Neural cell (in vitro differentiated cells): ENCODE measurements around the gene PTPRC. TPM values are rescaled to one million over a fixed set of nuclear protein-coding genes. Genes with fewer than 3 reads are reported as not detected.

Experiments used
- H2AFZ ChIP-seq: fragments of 200-600, 300-800 bp; sonication (generic), shearing (Covaris generic); 2 replicates; pipeline ENCODE4 v1.6.0; 2014; ENCODE audit warnings: low read depth, mild to moderate bottlenecking, antibody characterized with exemption, low read length, moderate library complexity
- H3F3A ChIP-seq: fragments of 200-600 bp; shearing (Covaris generic); 2 replicates; pipeline ENCODE4 v1.6.1; 2016; ENCODE audit warnings: mild to moderate bottlenecking, moderate library complexity, mixed read lengths, antibody characterized with exemption, low read length; ENCODE audit not compliant: insufficient read depth, poor library complexity, severe bottlenecking
- H3K27ac ChIP-seq: fragments of 200-600, 300-800 bp; sonication (generic), shearing (Covaris generic); 2 replicates; pipeline ENCODE4 v1.5.1; 2014; ENCODE audit warnings: mild to moderate bottlenecking, low read length, moderate library complexity
- H3K27me3 ChIP-seq: fragments of 300-800, 200-600 bp; sonication (generic), shearing (Covaris generic); 2 replicates; pipeline ENCODE4 v1.6.0; 2014; ENCODE audit warnings: mild to moderate bottlenecking, low read depth, low read length, moderate library complexity; ENCODE audit not compliant: insufficient read depth
- H3K36me3 ChIP-seq: fragments of 300-800, 200-600 bp; sonication (generic), shearing (Covaris generic); 2 replicates; pipeline ENCODE4 v1.5.1; 2014; ENCODE audit warnings: mild to moderate bottlenecking, antibody characterized with exemption, low read length, moderate library complexity; ENCODE audit not compliant: insufficient read depth
- H3K4me2 ChIP-seq: fragments of 300-800, 200-600 bp; sonication (generic), shearing (Covaris generic); 2 replicates; pipeline ENCODE4 v1.6.0; 2014; ENCODE audit warnings: mild to moderate bottlenecking, low read length
- H3K4me3 ChIP-seq: fragments of 300-800, 200-600 bp; sonication (generic), shearing (Covaris generic); 2 replicates; pipeline ENCODE4 v1.5.1; 2014; ENCODE audit warnings: mild to moderate bottlenecking, low read length, moderate library complexity
- H3K79me2 ChIP-seq: fragments of 200-600 bp; shearing (Covaris generic); replicated peaks from 2 replicates; pipeline ENCODE4 v1.6.0; 2014; ENCODE audit warnings: mild to moderate bottlenecking, low read length, moderate library complexity; ENCODE audit not compliant: insufficient read depth
- H3K9ac ChIP-seq: fragments of 300-800, 200-600 bp; sonication (generic), shearing (Covaris generic); 2 replicates; pipeline ENCODE4 v1.6.1; 2016; ENCODE audit warnings: mild to moderate bottlenecking, low read length, mixed read lengths
- H3K9me2 ChIP-seq: fragments of 200-600 bp; shearing (Covaris generic); 2 replicates; pipeline ENCODE4 v1.6.1; 2016; ENCODE audit warnings: mild to moderate bottlenecking, low read length, mixed read lengths; ENCODE audit not compliant: insufficient read depth
- H3K9me3 ChIP-seq: fragments of 200-600, 300-800 bp; sonication (generic), shearing (Covaris generic); 2 replicates; pipeline ENCODE4 v1.6.1; 2016; ENCODE audit warnings: mild to moderate bottlenecking, mixed run types, low read length, moderate library complexity, mixed read lengths
- H4K20me1 ChIP-seq: fragments of 200-600 bp; shearing (Covaris generic); 2 replicates; pipeline ENCODE4 v1.6.1; 2016; ENCODE audit warnings: mild to moderate bottlenecking, mixed run types; ENCODE audit not compliant: insufficient read depth
- CTCF ChIP-seq: fragments of 450-650 bp; IDR thresholded peaks from 2 replicates; pipeline ENCODE4 v1.5.1; 2014; ENCODE audit warnings: antibody characterized with exemption, mild to moderate bottlenecking, moderate library complexity; ENCODE audit not compliant: poor library complexity, severe bottlenecking
- EP300 ChIP-seq: fragments of 450-650 bp; conservative IDR thresholded peaks from 2 replicates; pipeline ENCODE4 v1.6.1; 2014; ENCODE audit warnings: antibody characterized with exemption, mild to moderate bottlenecking, moderate library complexity; ENCODE audit not compliant: poor library complexity, severe bottlenecking
- MXI1 ChIP-seq: fragments of 450-650 bp; conservative IDR thresholded peaks from 2 replicates; pipeline ENCODE4 v1.6.1; 2014; ENCODE audit warnings: antibody characterized with exemption, mild to moderate bottlenecking; ENCODE audit not compliant: poor library complexity, severe bottlenecking
- POLR2AphosphoS5 ChIP-seq: IDR thresholded peaks from 2 replicates; pipeline ENCODE4 v1.6.1; 2012
- RAD21 ChIP-seq: fragments of 450-650 bp; conservative IDR thresholded peaks from 2 replicates; pipeline ENCODE4 v1.6.1; 2014; ENCODE audit warnings: antibody characterized with exemption, mild to moderate bottlenecking, moderate library complexity
- REST ChIP-seq: IDR thresholded peaks from 2 replicates; pipeline ENCODE4 v1.6.1; 2012; ENCODE audit warnings: borderline replicate concordance
- SMC3 ChIP-seq: fragments of 450-650 bp; conservative IDR thresholded peaks from 2 replicates; pipeline ENCODE4 v1.6.1; 2014; ENCODE audit warnings: antibody characterized with exemption, mild to moderate bottlenecking, moderate library complexity; ENCODE audit not compliant: poor library complexity
- TAF1 ChIP-seq: IDR thresholded peaks from 2 replicates; pipeline ENCODE4 v1.6.1; 2012; ENCODE audit warnings: low read depth
- polyA plus RNA-seq: library from polyadenylated mRNA; depleted of rRNA; stranded (reverse); fragments of >200 nt; gene quantifications from 2 replicates; pipeline ENCODE4 v1.2.3, GENCODE V29; 2014

The PTPRC gene
- polyA plus RNA-seq, 1 donor from 2014 or later, result 0.12 TPM

GRCh38 chr1:198662821-198663220, 24.0 kb downstream of the PTPRC start:
- Histone ChIP-seq H3K4me3 (no peak overlapping the region), H3K27me3 (no peaks in the 10 kb centered on the region), H3K9me3 (no peaks in the 10 kb centered on the region), H3K36me3 (no peaks in the 10 kb centered on the region), H3K79me2 (no peaks in the 10 kb centered on the region), H3K9me2 (no peaks in the 10 kb centered on the region), H3K27ac (no peak overlapping the region), H2AFZ (no peak overlapping the region), H3F3A (no peaks in the 10 kb centered on the region), H3K4me2 (no peak overlapping the region), H4K20me1 (no peaks in the 10 kb centered on the region), H3K9ac (no peak overlapping the region)
- TF ChIP-seq RAD21 (no peak), CTCF (no peak), MXI1 (peak; percentile 37), EP300 (no peak), POLR2AphosphoS5 (peak; percentile 73), REST (no peak)

DNA sequence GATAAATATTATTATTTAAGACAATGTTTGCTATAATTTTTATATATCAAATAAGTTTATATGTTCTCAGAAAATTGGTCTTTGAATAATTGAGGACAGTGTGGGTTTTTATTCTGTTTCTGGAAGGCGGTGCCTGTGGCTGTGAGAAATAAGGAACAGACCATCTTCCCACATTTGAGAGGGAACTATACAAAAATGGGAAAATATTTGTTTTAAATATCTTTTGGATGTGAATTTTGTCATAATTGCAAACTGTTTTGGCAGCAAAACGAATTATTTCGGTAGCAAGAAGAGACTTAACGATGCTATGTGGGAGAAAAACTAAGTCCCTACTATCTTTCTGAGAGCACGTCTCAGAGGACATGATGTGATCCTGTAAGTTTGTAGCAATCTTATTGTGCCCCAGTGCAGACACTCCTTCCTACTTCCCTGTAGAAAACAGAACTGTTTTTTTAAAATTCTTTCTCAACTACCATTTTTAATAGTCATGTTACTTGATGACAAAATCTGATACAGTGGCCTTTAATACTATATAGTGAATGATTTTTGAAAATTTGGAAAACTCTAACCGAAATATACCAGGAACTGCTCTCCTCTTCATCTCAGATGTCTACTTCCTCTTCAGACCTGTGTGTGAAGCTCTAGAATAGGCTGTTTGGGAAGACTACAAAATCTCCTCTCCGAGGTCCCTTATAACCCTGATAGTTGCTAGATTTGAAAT, 25.4 kb downstream of the PTPRC start:
- Histone ChIP-seq H4K20me1 (no peaks in the 10 kb centered on the region), H3K9me3 (no peaks in the 10 kb centered on the region), H3K9me2 (no peaks in the 10 kb centered on the region), H3K36me3 (no peaks in the 10 kb centered on the region), H3K4me2 (no peak overlapping the region), H3K4me3 (no peak overlapping the region), H3K27ac (no peak overlapping the region), H3F3A (no peaks in the 10 kb centered on the region), H2AFZ (no peak overlapping the region), H3K79me2 (no peaks in the 10 kb centered on the region), H3K27me3 (no peaks in the 10 kb centered on the region), H3K9ac (no peak overlapping the region)
- TF ChIP-seq POLR2AphosphoS5 (no peak), REST (no peak), RAD21 (no peak), TAF1 (no peak), SMC3 (no peak)
